Effector CD8-positive, alpha-beta T cell (primary cell): Measurements from ENCODE around the gene PHYH.
A peak's percentile ranks its signal among the peaks of the same experiment; 100 is the strongest.
"Not testable (repeated sequence)": the region's sequence is repeated elsewhere in the genome, so short reads cannot be mapped to it uniquely, and the experiment has no call there.

Source experiments
- DNase-seq: peaks from one replicate; lab custom pipeline; 2025; lab: John Stamatoyannopoulos, UW
- total RNA-seq, 4 experiments: gene quantifications; one replicate each; lab custom pipeline; 2026; lab: John Stamatoyannopoulos, UW

Gene PHYH
- 8.3 to 11.0 (median 10.5) reads per million in 4 experiments for total RNA-seq

DNA sequence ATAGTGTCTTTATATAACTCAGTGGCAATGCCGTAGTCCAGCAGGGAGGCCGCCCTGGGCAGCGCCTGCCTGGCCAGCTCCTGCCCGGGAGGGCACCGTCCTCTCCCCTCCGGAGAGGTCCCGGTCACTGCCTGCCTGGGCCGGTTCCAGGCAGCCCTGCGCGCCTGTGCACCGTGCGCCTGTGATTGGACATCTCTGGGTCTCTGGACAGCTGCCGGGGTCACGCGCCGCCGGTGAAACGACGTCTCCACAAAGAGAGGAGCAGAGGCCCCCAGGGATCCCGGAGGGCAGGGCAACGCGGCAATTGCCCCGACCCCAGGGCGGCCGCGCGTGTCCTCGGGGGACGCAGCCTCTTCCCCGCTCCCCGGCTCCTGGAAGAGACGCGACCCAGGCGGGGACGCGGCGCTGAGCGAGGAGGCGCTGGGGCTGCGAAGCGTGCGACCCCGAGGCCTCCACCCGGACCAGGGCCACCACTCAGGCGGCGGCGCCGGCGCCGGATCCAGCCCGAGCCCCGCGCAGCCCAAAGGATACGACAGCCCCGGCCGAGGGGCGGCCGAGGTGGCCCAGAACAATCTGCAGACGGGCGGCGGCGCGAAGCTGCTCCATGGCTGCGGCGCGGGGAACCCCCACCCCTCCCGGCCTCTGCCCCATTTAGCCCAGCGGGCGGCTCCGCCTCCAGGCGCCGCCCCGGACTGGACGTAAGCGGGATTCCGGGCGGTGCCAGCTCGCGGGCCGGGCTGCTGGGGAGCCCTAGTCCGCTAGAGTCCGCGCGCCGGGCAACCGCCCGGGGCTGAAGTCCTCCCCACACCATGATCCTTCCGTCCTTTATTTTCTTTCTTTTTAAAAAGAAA, at the start of gene PHYH:
TSS of gene PHYH (minus strand) at position 628 of the 851 bp plus-strand sequence. CDS start at position 606, 22 bp downstream.
- peak; percentile 71 for DNase-seq

DNA sequence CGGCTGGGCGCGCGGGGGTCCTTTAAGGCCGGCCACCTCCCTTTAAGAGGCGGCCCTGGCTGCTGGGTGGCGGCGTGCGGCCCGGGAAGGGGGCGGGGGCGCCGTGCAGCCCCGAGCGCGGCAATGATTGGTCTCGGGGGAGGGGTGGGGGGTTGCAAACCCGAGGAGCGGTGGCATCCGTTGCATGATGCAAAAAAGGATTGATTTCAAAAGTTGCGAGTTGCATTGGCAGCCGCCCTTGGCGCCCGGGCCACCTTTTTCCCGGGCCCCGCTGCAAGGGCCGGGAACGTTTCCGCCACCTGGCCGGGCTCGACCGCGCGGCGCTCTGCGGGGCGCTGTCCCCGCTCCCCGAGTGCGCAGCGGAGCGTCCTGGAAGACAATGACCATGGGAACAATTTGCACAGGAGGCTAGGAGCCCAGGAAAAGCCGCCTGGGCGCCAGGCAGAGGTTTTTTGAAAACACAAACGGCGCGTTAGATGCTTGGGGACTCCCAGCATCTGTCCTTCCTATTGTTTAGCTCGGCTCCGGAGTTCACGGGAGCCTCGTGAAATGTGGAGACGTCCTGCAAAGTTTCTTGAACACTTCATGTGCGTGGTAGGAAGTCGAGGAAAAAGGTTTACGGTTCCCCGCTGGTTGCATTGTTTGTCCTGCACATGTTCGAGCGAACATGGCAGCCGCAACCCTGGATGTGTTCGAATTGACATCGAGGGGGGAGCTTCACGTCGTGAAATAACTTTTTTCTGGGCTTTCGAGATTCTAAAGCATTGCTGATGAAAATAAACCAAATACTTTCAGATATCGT, 48.6 kb upstream of the PHYH start, which contains the start of gene SEPHS1:
TSS of gene SEPHS1 (minus strand) at position 78 of the 802 bp plus-strand sequence. CDS start 3,343 bp downstream, outside the sequence.
- peak; percentile 69 for DNase-seq

DNA sequence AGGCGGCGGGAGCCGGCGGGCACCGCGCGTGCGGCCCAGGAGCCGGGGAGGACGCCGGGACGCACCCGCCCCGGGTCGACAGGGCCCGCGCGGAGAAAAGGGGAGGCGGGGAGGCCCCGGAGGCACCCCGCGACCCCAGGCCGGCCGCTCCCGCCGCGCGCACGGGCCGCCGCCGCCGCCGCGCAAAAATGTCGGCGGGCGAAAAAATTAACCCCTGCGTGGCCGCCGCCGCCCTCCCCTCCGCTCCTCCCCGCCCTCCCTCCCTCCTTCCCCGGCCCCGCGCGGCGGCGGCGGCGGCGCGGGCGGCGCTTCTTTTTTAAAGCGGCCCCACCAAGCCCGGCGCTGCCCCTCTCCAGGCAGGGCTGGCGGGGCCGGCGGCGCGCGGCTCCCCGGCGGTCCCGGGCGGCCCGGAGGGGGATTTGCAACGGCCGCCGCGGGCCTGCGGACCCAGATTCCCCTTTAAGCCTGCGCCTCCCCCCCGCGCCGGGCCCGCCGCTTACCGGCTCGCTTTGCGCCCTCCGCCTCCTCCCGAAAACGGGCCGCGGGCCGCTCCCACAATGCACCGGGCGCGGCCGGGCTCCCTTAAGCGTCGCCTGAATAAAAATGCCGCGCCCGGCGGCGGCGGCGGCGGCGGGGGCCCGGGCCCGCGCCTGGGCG, 47.8 kb upstream of the PHYH start:
- peak; percentile 61 for DNase-seq

DNA sequence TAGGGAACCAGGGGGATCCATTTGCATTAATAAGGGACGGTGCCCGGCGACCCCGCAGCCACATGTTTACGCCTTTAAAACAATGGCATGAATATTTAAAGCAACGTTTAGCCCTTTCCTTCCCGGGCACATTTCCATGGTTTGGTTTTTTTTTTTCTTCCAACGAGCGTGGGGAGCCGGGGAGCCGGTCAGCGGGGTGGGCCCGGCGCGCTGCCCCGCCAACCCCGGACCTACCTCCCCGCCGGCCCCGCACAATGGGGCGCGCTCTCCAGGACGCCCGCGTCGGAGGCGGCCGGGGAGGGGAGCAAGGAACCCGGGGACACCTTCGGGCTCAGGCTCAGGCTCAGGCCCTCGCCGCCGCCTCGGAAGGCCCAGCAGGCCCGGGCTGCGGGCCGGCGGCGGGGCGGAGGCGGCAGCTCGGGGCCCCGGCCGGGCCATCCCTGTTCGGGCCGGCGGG, 47.2 kb upstream of the PHYH start:
- DNase-seq: no peak

DNA sequence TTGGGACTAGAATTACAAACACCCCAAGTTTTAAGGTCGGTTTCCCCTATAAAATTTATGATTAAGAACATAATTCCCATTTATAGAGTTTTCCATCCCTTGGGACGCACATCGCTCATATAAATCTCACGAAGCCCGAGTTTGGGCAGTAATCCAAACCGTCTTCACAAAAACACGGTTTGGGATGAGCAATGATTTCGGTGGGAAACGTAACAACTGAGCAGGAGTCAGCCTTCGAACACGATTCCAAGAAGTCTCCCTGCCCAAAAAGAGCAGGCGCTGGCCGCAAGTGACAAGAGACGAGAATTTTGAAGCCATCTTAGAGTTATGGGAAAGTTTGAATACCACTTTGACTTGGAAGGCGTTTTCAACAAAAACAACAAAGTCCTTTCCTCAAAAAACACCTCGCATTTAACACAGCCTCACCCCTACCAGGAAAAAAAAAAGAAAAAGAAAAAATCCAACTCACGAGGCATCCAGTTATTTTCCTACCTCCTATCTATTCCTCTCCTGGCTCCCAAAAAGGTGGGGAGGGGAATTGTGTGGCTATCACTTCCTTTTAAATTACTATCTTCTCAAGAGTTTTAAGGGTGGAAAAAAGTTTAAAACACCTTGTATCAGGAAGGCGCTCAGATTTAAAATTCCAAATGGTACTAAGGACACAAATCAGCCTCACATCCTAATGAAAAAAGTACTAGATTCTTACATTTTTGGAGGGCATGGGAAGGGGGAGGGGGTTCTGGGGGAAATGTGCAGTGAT, 46.6 kb upstream of the PHYH start:
- DNase-seq: no peak

DNA sequence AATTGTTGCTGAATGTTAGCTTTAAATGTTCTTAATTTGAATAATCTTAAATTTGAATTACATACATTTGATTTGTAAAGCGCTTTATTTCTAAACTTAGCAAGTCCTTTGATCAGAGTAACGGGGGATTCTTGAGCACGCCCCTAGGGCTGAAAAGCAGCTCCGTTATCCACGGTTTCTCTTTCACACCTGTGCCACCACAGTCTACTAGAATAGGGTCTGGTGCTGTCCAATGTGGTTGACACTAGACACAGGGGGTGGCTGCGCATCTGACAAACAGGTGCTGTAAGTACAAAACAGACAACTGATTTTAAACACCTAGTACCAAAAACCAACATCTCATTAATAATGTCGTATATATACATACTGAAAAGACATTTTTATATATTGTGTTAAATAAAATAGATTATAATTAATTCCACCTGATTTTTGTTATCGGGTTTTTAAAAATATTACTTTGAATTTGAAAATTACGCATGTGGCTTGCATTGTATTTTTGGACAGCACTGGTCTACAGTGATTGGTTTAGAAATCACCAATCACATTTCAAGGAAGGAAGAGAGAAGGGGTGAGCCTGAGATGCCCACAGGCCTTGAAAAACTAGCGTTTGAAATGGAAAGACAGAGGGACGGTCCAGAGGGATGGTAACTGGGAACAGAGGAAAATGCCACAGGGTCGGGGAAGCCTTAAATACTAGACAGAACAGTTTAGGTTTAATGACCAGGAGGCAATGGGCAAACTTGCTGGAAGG, 40.9 kb upstream of the PHYH start:
- no peak for DNase-seq

DNA sequence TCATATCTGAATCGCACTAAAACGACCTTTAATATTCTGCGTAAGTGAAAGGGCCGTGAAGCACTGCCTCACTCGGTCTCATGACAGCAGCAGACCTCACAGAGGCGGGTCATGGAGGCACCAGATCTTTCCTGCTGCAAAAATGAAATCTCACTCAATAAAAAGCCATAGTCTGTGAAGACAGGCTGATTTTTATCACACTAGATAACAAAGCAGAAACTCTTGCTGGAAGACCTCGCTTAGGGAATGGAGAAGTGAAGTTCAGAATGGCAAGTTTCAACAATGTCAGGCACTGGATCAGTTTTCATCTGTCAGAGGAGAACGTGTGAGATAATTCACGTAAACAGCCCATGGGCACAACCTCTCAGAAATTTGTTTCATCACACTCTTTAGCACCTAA, 40.2 kb upstream of the PHYH start:
- no peak for DNase-seq

DNA sequence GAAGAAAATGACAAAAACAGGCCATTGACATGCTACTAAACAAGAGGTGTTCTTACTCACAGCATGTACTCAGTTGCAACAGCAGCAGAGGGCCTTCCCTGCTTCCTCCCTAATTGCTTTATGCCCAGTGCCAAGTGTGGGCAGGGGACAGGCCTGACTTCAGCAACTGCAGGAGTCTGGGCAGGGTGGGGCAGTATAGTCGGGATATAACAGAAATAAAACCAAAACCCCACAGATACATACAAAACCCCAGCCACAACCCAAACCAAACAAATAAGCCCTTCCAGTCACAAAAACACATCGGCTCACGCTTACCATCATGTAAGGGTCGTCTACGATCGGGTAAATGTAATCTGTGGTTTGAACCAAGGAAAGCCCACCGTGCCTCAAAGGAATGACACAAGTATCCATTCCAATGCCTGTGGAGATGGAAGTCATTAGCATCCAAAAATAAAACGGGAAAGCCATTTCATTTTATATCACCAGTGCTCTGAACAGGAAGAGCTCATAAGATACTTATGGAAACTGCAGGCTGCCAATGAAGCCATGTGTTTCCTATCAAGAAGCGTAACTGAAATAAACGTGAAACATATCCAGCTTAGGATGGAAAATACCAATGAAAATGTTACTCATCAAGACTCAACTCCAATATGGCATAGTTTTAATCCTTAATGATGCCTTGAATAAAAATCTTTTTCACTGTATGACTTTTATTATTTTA, 38.7 kb upstream of the PHYH start:
- no peak for DNase-seq

DNA sequence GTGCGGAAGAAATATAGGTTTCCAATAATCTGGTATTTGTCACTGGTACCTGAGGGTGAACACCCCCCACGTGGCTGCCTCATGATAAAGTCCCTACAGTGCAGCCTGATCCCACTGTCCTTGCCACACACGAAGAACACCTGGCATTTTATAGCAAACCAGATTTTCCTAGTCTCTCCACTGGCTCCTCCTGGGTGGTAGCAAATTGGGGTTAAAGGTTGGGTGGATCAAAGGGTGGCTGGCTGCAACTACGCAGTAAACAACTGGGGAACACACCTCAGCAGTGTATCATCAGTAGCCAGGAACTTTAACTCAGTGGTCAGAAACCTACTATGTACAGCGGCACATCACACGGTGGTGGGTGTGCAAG, 37.9 kb upstream of the PHYH start:
- no peak for DNase-seq

DNA sequence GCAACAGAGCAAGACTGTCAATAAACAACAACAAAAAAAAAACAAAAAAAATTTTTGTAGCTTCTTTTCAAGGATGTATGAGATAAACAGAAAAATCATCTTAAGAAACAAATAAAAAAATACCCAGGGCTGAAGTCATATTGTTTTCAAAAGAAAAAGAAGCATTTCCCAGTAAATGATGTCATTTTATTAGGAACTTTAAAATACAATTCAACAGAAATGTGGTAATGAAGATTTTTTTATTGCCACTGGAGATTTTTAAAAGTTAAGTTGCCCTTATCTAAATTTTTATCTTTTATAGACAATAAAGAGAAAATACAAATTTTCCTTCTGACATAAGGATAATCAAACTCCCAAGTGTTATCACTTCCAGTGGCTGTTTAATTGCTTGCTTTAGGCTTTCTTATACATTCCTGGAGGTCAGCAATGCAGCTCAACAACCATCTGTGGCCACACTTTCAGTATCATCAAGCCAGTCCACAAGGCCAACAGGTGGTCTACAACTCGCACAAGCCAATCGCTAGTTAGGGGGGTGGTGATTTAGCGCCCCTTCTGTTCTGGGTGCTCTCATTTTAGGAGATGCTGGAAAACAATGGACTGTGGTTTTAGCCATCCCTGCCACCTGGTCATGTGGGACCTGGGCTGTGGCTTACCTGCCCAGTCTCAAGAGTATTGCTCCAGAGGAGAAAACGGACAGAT, 37.4 kb upstream of the PHYH start:
- no peak for DNase-seq

DNA sequence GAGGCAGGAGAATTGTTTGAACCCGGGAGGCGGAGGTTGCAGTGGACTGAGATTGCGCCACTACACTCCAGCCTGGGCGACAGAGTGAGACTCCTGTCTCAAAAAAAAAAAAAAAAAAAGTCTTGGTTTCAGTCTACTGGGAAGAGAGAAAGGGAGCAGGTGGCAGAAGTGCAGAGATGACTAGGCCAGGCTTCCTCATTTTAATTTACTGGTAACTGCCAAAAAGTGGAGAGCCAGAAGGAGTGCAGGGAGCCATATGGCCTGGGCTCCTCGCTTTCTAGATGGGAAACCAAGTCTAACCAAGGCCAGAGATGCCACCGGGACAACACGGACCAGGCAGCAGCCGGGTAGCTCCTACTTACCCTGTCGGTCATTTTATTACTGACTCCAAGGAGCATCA, 36.0 kb upstream of the PHYH start:
- no peak for DNase-seq

DNA sequence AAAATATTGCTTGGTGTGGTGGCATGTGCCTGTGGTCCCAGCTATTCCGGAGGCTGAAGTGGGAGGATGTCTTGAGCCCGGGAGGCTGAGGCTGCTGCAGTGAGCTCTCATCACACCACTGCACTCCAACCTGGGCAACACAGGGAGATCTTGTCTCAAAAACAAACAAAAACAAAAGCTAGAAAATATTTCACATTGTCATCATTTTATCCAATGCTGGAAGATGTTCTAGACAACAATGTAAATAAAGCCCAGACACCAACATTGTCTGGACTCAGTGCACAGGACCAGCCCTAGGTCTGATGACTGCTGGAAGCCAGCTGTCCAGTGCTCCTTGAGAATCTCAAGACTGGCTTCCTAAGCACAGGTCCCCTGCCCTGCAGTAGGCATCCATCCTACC, 34.7 kb upstream of the PHYH start:
- DNase-seq: no peak

DNA sequence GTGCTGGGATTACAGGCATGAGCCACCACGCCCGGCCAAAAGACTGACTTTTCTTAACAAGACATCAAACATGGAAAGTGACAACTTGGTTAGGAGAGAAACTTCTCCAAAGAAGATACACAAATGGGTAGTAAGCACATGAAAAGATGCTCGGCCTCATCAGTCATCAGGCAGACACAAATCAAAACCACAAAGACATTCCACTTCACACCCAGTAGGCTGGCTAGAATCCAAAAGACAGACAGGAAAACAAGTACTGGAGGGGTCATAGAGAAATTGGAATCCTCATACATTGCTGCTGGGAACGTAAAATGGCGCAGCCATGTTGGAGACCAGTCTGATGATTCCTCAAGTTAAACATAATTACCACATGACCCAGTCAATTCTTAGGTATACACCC, 31.8 kb upstream of the PHYH start:
- no peak for DNase-seq

DNA sequence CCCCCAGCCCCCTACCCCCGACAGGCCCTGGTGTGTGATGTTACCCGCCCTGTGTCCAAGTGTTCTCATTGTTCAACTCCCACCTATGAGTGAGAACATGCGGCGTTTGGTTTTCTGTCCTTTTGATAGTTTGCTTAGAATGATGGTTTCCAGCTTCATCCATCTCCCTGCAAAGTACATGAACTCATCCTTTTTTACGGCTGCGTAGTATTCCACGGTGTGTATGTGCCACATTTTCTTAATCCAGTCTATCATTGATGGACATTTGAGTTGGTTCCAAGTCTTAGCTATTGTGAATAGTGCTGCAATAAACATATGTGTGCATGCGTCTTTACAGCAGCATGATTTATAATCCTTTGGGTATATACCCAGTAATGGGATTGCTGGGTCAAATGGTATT, 31.1 kb upstream of the PHYH start:
- DNase-seq: not testable (repeated sequence)

DNA sequence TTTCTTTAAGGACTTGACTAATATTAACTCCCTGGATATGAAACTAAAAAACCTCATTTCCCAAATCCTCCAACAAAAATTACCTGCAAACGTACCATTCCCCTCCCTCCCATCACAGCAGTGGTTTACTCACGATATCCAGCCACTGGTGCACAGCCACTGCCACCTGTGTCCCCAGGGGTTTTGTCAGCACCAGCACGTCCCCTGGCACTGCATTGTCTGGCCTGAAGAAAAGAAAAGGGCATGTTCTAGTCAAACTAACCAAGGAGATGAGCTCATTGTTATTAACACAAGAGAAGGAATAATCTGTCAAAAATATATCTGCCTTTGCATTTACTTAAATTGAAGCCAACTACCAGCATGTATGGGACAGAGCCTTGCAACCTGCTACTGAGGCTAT, 29.7 kb upstream of the PHYH start:
- DNase-seq: no peak

DNA sequence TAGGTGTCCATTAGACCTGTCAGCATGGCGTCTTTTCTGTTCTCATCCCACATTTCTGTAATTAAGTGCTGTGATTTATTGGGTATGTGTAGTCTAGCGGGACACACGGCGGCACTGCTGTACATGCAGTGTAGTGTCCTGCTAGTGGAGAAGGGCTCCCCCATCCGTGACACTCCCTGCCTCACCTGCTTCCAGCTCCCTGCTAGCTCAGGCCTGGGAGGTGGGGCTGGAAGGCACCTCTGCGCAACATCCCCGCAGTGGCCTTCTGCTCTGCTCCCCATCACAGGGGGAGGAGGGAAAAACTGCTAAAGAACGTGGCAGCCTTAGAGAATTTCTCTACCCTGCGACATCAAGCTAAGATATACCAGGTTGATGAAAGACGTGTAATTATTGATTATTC, 28.7 kb upstream of the PHYH start:
- DNase-seq: no peak

DNA sequence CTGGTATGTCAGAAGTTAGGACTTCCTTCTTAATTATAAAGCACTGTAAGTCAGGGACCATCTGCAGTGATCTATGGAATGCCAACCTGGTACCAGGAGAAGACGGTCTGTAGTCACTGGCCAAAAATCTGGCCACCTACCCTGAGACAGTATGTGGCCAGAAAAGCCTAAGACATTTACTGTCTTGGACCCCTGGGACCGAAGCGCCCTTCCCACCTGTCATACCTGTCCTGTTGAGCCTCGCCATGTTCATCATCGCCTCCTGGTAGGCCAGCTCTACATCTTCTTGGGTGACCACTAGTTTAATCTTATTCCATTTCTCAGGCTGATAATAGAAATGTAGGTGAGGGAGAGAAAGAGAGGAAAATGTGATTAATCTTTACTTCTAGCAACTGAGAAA, 28.3 kb upstream of the PHYH start:
- DNase-seq: no peak

DNA sequence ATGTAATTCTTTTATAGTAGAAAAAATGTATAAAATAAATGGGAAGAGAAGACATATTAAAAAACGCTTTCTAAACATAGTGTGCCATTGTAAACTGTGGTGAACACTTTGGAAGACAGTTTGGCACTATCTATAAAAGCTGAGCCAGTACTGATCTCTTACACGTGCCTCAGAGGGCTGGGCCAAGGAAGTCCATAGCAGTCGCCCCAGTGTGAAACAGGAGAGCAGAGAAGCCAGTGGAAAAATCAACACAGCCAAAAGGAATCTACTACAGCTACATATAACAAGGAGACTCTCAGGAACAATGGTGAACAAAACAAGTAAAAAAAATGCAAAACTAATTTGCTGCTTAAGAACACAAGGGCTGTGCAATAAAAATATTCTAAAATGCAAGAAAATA, 27.7 kb upstream of the PHYH start:
- DNase-seq: no peak

DNA sequence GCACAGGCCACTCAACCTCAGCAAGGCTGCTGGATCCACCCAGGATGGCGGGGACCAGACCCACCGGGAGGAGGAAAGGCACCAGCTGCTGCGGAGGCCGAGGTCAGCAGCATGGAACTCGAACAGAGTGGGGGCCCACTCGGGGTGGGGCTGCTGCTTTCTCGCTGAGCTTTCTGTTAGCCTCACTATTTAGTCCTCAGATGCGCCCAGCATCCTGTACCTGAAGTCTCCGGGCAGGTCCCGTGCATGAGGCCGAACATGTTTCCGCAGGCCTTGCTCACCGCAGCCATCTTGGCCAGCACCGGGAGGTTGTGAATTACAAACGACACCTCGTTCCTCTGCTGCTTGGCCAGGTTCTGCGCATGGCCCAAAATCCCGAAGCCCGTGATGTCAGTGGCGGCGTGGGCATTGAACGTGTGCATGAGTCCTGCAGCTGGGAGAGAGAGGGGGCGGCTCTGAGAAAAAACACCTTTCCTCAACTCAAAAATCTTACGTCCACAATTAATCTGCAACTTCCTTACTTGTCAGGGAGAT, 22.8 kb upstream of the PHYH start:
- DNase-seq: no peak
